ENCODE measurements around the gene SOHLH1.

The SOHLH1 gene

DNA sequence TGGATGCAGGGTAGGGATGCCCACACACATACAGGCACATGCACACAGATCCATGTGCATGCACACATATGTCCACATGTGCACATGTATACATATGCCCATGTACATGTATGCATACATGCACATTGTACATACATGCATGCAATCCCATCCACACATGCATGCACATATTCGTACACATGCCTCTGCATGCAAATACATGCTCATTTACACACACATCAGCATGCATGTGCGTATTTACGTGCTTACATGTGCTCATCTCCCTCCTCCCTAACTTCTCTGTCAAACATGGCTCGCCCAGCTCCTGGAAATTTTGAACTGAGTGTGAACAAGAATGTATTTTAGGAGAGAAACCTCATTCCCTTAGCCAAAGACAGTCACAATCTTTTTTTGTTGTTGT lies 8.9 kb upstream of the SOHLH1 start:
- Histone ChIP-seq H3K9me3 (ENCODE audit: insufficient read depth, low read depth, low read length) (peaks cover 6% of the 10 kb centered on the region), H3K18ac (ENCODE audit: low read length) (no peak overlapping the region), H3K4me2 (ENCODE audit: low read length) (no peak overlapping the region), H2BK120ac (ENCODE audit: insufficient read depth, low read length, poor library complexity) (no peak overlapping the region), H3K79me2 (ENCODE audit: control insufficient read depth, insufficient read depth, low read length, poor library complexity) (no peaks in the 10 kb centered on the region), H3K14ac (ENCODE audit: low read length) (no peak overlapping the region), H2AK5ac (ENCODE audit: low read length) (no peak overlapping the region), H3K27me3 (ENCODE audit: insufficient read depth, low read length) (no peaks in the 10 kb centered on the region), H2BK12ac (ENCODE audit: low read length) (no peak overlapping the region), H3K4me1 (ENCODE audit: control insufficient read depth in 1 of 2, insufficient read depth in 2 of 2, low read length in 2 of 2) (no peaks in the 10 kb centered on the region), H2AFZ (ENCODE audit: insufficient read depth, low read length, poor library complexity) (no peak overlapping the region), H3K23ac (ENCODE audit: low read length) (no peak overlapping the region), H4K12ac (ENCODE audit: low read depth, low read length) (no peak overlapping the region), H4K91ac (ENCODE audit: low read depth, low read length) (no peak overlapping the region), H3K79me1 (ENCODE audit: low read length) (no peaks in the 10 kb centered on the region), H2BK5ac (ENCODE audit: low read depth, low read length, poor library complexity) (no peak overlapping the region), H3K9ac (ENCODE audit: low read length) (no peak overlapping the region), H3K4me3 (ENCODE audit: low read depth, low read length) (no peak overlapping the region), H4K8ac (ENCODE audit: low read depth, low read length) (no peak overlapping the region), H3K36me3 (ENCODE audit: control insufficient read depth in 1 of 2, insufficient read depth in 2 of 2, low read length in 2 of 2) (no peaks in the 10 kb centered on the region), H3K4ac (ENCODE audit: low read depth, low read length) (no peak overlapping the region), H3K27ac (ENCODE audit: low read depth, low read length) (no peak overlapping the region)
- no CpG with 5 or more reads among the region's 4 CpGs for WGBS (ENCODE audit: extremely low coverage, insufficient coverage, insufficient read length)
- DNase-seq: no peak

DNA sequence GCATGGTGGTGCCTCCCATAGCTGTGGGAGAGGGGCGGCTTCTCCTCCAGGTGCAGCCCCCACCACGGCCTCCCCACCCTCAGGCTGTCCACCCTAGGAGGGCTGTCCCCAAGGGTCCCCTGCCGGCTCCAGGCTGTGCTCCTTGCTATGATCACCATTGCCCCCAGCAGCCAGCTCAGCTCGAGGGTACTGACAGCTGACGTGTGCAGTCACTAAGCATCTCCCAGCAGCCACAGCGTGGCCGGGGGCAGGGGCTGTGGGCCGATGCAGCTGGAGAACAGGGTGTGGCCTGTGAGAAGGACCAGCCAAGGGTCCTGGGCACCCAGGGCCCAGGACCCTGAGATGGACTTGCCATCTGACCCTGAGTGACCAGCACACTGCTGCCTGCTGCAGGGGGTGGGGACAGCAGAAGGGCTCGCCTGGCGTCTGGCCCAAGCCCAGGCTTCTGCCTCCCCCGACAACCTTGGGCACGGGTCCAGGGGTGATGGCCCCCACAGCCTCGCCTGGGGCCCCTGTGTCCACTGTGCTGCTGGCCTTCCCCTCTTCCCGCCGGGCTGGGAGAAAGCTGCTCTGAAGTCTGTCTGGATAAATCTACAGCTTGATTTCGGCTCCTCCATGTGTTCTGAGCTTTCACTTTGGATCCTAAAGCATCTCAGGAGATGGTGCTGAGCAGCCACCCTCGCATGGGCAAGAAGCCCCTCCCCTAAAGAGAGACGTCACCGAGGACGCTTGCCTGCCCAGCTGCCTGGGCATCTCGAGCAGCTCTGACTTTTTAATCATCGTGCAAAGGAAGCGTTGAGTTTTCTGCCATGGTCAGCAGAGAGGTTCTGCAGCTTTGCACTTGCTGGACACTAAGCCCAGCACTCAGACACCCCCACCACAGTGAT lies 8.2 kb upstream of the SOHLH1 start:
- no peaks in the 10 kb centered on the region for H3K27me3 ChIP-seq (ENCODE audit: insufficient read depth, low read length)
- no peak overlapping the region for H3K14ac ChIP-seq (ENCODE audit: low read length)
- no peak overlapping the region for H3K4me2 ChIP-seq (ENCODE audit: low read length)
- H3K4me1 ChIP-seq (ENCODE audit: control insufficient read depth in 1 of 2, insufficient read depth in 2 of 2, low read length in 2 of 2): no peaks in the 10 kb centered on the region
- H2BK12ac ChIP-seq (ENCODE audit: low read length): no peak overlapping the region
- no peak overlapping the region for H2BK120ac ChIP-seq (ENCODE audit: insufficient read depth, low read length, poor library complexity)
- H3K79me2 ChIP-seq (ENCODE audit: control insufficient read depth, insufficient read depth, low read length, poor library complexity): no peaks in the 10 kb centered on the region
- H2AK5ac ChIP-seq (ENCODE audit: low read length): no peak overlapping the region
- no peak overlapping the region for H2AFZ ChIP-seq (ENCODE audit: insufficient read depth, low read length, poor library complexity)
- H4K12ac ChIP-seq (ENCODE audit: low read depth, low read length): no peak overlapping the region
- no peak overlapping the region for H3K4ac ChIP-seq (ENCODE audit: low read depth, low read length)
- H3K23ac ChIP-seq (ENCODE audit: low read length): no peak overlapping the region
- H2BK5ac ChIP-seq (ENCODE audit: low read depth, low read length, poor library complexity): no peak overlapping the region
- H3K79me1 ChIP-seq (ENCODE audit: low read length): no peaks in the 10 kb centered on the region
- no peak overlapping the region for H3K9ac ChIP-seq (ENCODE audit: low read length)
- H4K91ac ChIP-seq (ENCODE audit: low read depth, low read length): no peak overlapping the region
- no peak overlapping the region for H4K8ac ChIP-seq (ENCODE audit: low read depth, low read length)
- no peak overlapping the region for H3K18ac ChIP-seq (ENCODE audit: low read length)
- no peaks in the 10 kb centered on the region for H3K36me3 ChIP-seq (ENCODE audit: control insufficient read depth in 1 of 2, insufficient read depth in 2 of 2, low read length in 2 of 2)
- DNase-seq: no peak
- no CpG with 5 or more reads among the region's 23 CpGs for WGBS (ENCODE audit: extremely low coverage, insufficient coverage, insufficient read length)
- H3K27ac ChIP-seq (ENCODE audit: low read depth, low read length): no peak overlapping the region
- no peak overlapping the region for H3K4me3 ChIP-seq (ENCODE audit: low read depth, low read length)
- peaks cover 6% of the 10 kb centered on the region for H3K9me3 ChIP-seq (ENCODE audit: insufficient read depth, low read depth, low read length)

DNA sequence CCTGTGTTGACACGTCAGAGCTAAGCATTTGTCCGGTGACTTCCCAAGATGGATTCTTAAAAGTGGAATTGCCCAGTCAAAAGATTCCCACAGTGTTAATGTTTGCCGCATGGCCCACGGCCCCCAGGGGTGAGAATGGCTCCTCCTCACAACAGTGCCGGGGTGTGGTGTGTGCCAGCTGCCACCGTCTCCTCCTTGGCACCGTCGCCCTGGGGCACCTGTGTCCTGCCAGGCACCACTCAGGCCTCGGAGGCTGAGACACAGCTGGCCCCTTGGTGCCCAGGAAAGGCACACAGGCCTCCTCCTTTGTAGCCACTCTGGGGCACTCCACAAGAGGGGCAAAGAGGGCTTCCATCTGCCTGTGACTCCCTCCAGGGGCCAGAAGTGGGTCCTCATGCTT lies 7.0 kb upstream of the SOHLH1 start:
- no peaks in the 10 kb centered on the region for H3K79me2 ChIP-seq (ENCODE audit: control insufficient read depth, insufficient read depth, low read length, poor library complexity)
- H4K12ac ChIP-seq (ENCODE audit: low read depth, low read length): no peak overlapping the region
- no peak overlapping the region for H4K91ac ChIP-seq (ENCODE audit: low read depth, low read length)
- no peak overlapping the region for H4K8ac ChIP-seq (ENCODE audit: low read depth, low read length)
- no peak overlapping the region for H3K4ac ChIP-seq (ENCODE audit: low read depth, low read length)
- H3K27me3 ChIP-seq (ENCODE audit: insufficient read depth, low read length): no peaks in the 10 kb centered on the region
- H3K23ac ChIP-seq (ENCODE audit: low read length): no peak overlapping the region
- no peak overlapping the region for H2BK5ac ChIP-seq (ENCODE audit: low read depth, low read length, poor library complexity)
- no peak overlapping the region for H2BK120ac ChIP-seq (ENCODE audit: insufficient read depth, low read length, poor library complexity)
- H3K9me3 ChIP-seq (ENCODE audit: insufficient read depth, low read depth, low read length): peaks cover 2% of the 10 kb centered on the region
- no peak overlapping the region for H3K27ac ChIP-seq (ENCODE audit: low read depth, low read length)
- no peak overlapping the region for H3K4me3 ChIP-seq (ENCODE audit: low read depth, low read length)
- no peak overlapping the region for H2AK5ac ChIP-seq (ENCODE audit: low read length)
- no peak overlapping the region for H3K9ac ChIP-seq (ENCODE audit: low read length)
- H2AFZ ChIP-seq (ENCODE audit: insufficient read depth, low read length, poor library complexity): no peak overlapping the region
- no peak overlapping the region for H3K14ac ChIP-seq (ENCODE audit: low read length)
- DNase-seq: no peak
- no peak overlapping the region for H3K18ac ChIP-seq (ENCODE audit: low read length)
- no peaks in the 10 kb centered on the region for H3K79me1 ChIP-seq (ENCODE audit: low read length)
- H3K4me2 ChIP-seq (ENCODE audit: low read length): no peak overlapping the region
- H3K36me3 ChIP-seq (ENCODE audit: control insufficient read depth in 1 of 2, insufficient read depth in 2 of 2, low read length in 2 of 2): no peaks in the 10 kb centered on the region
- no peak overlapping the region for H2BK12ac ChIP-seq (ENCODE audit: low read length)
- WGBS (ENCODE audit: extremely low coverage, insufficient coverage, insufficient read length): no CpG with 5 or more reads among the region's 9 CpGs
- peaks cover 3 to 5% of the 10 kb centered on the region in 2 experiments for H3K4me1 ChIP-seq (ENCODE audit: control insufficient read depth in 1 of 2, insufficient read depth in 2 of 2, low read length in 2 of 2)

DNA sequence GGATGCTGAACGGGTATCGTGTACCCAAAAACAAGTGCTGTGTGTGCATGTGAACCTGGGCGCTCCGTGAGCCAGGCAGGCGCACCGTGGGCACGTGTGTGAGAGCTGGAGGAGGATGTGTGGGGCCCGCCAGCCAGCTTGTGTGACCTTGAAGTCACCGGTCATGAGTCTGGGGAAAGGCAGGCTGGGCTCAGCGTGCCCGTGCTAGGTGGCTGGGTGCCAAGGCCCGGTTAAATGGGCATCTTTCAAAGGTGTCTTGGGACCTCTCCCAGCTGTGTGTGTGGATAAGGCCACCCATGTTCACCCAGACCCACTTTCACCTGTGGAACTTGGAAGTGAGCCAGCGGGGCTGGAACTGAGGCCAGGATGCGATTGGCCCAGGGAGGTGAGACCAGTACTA lies 6.1 kb upstream of the SOHLH1 start:
- no peak overlapping the region for H3K4ac ChIP-seq (ENCODE audit: low read depth, low read length)
- WGBS (ENCODE audit: extremely low coverage, insufficient coverage, insufficient read length): no CpG with 5 or more reads among the region's 14 CpGs
- no peak overlapping the region for H3K18ac ChIP-seq (ENCODE audit: low read length)
- no peaks in the 10 kb centered on the region for H3K79me2 ChIP-seq (ENCODE audit: control insufficient read depth, insufficient read depth, low read length, poor library complexity)
- H3K79me1 ChIP-seq (ENCODE audit: low read length): no peaks in the 10 kb centered on the region
- H3K23ac ChIP-seq (ENCODE audit: low read length): no peak overlapping the region
- no peak overlapping the region for H2BK5ac ChIP-seq (ENCODE audit: low read depth, low read length, poor library complexity)
- H4K12ac ChIP-seq (ENCODE audit: low read depth, low read length): no peak overlapping the region
- no peak overlapping the region for H3K9ac ChIP-seq (ENCODE audit: low read length)
- H3K36me3 ChIP-seq (ENCODE audit: control insufficient read depth in 1 of 2, insufficient read depth in 2 of 2, low read length in 2 of 2): no peaks in the 10 kb centered on the region
- H3K4me2 ChIP-seq (ENCODE audit: low read length): no peak overlapping the region
- H4K8ac ChIP-seq (ENCODE audit: low read depth, low read length): no peak overlapping the region
- H3K27me3 ChIP-seq (ENCODE audit: insufficient read depth, low read length): no peaks in the 10 kb centered on the region
- H3K9me3 ChIP-seq (ENCODE audit: insufficient read depth, low read depth, low read length): peaks cover 2% of the 10 kb centered on the region
- no peak overlapping the region for H3K14ac ChIP-seq (ENCODE audit: low read length)
- DNase-seq: no peak
- H2BK12ac ChIP-seq (ENCODE audit: low read length): no peak overlapping the region
- H2BK120ac ChIP-seq (ENCODE audit: insufficient read depth, low read length, poor library complexity): no peak overlapping the region
- no peak overlapping the region for H2AK5ac ChIP-seq (ENCODE audit: low read length)
- H3K4me1 ChIP-seq (ENCODE audit: control insufficient read depth in 1 of 2, insufficient read depth in 2 of 2, low read length in 2 of 2): peaks cover 3 to 5% of the 10 kb centered on the region in 2 experiments
- no peak overlapping the region for H3K27ac ChIP-seq (ENCODE audit: low read depth, low read length)
- H4K91ac ChIP-seq (ENCODE audit: low read depth, low read length): no peak overlapping the region
- no peak overlapping the region for H3K4me3 ChIP-seq (ENCODE audit: low read depth, low read length)
- H2AFZ ChIP-seq (ENCODE audit: insufficient read depth, low read length, poor library complexity): no peak overlapping the region
